Caco-2 (cell line): ENCODE data around the gene GALNT17. TPM values are rescaled to one million over a fixed set of nuclear protein-coding genes. Genes with fewer than 3 reads are reported as not detected.

Experiments
- BruUV-seq: library from RNA; stranded (reverse); fragments of 400-500 nt; replicated peaks from 2 replicates; lab custom pipeline; 2021; lab: Mats Ljungman, UMichigan
- CTCF ChIA-PET: fragments of 300-600 bp; sonication (Branson Sonifier 250); formaldehyde crosslinking; loops from one replicate; lab custom pipeline; 2022; ENCODE audit warnings: antibody characterized with exemption; lab: Charles Lee
- POLR2A ChIA-PET: fragments of 300-600 bp; sonication (Branson Sonifier 250); formaldehyde crosslinking; loops from one replicate; lab custom pipeline; 2022; ENCODE audit warnings: antibody characterized with exemption; lab: Charles Lee
- DNase-seq, 2 experiments: peaks; one replicate each; pipeline versions ENCODE4 v3.0.0 to v3.0.0-alpha.2; 2020 to 2022
- H3K27me3 ChIP-seq: replicated peaks from 2 replicates; pipeline ENCODE4 v1.6.0; 2011; ENCODE audit warnings: low read length; ENCODE audit not compliant: control insufficient read depth, insufficient read depth
- H3K36me3 ChIP-seq: 2 replicates; pipeline ENCODE4 v1.5.1; 2011; ENCODE audit warnings: low read length; ENCODE audit not compliant: control insufficient read depth, insufficient read depth
- H3K4me1 ChIP-seq: fragments of 250-450 bp; sonication (Bioruptor Pico); 2 replicates; pipeline ENCODE4 v1.5.1; 2020; ENCODE audit warnings: mild to moderate bottlenecking
- H3K4me3 ChIP-seq: 2 replicates; pipeline ENCODE4 v1.5.1; 2011; ENCODE audit warnings: low read depth, mild to moderate bottlenecking, control low read depth, low read length
- H3K9me3 ChIP-seq: fragments of 250-450 bp; sonication (Bioruptor Pico); 2 replicates; pipeline ENCODE4 v1.5.1; 2020; ENCODE audit warnings: mild to moderate bottlenecking, moderate library complexity
- H3K27ac Mint-ChIP-seq: one replicate; pipeline ENCODE4 v1.8.0; 2022; ENCODE audit warnings: mixed read lengths; ENCODE audit not compliant: unreplicated experiment
- H3K27me3 Mint-ChIP-seq: one replicate; pipeline ENCODE4 v1.8.0; 2022; ENCODE audit warnings: mixed read lengths; ENCODE audit not compliant: insufficient read depth, unreplicated experiment
- H3K36me3 Mint-ChIP-seq: one replicate; pipeline ENCODE4 v1.8.0; 2022; ENCODE audit warnings: mild to moderate bottlenecking, mixed read lengths; ENCODE audit not compliant: insufficient read depth, unreplicated experiment
- H3K4me1 Mint-ChIP-seq: one replicate; pipeline ENCODE4 v1.8.0; 2022; ENCODE audit warnings: low read depth, mixed read lengths; ENCODE audit not compliant: unreplicated experiment
- H3K4me3 Mint-ChIP-seq: one replicate; pipeline ENCODE4 v1.8.0; 2022; ENCODE audit warnings: mild to moderate bottlenecking, moderate library complexity, mixed read lengths; ENCODE audit not compliant: unreplicated experiment
- H3K9me3 Mint-ChIP-seq: one replicate; pipeline ENCODE4 v1.8.0; 2022; ENCODE audit warnings: mixed read lengths; ENCODE audit not compliant: unreplicated experiment
- CTCF ChIP-seq, 2 experiments: fragments of 200-600 bp in 1 of 2; IDR thresholded peaks; 1 replicate in 1 of 2; 2 replicates in 1 of 2; pipeline versions ENCODE4 v1.5.1 to v1.8.0; 2011 to 2022; ENCODE audit warnings: antibody characterized with exemption in 1 of 2, control low read depth in 1 of 2, inconsistent platforms in 1 of 2, low read depth in 1 of 2, low read length in 1 of 2, mild to moderate bottlenecking in 1 of 2, moderate library complexity in 1 of 2; ENCODE audit not compliant: insufficient read depth in 1 of 2, severe bottlenecking in 1 of 2, unreplicated experiment in 1 of 2
- intact Hi-C: fragments of 100-400 bp; cut with micrococcal nuclease; formaldehyde crosslinking; loops from one replicate; pipeline ENCODE4 v1.10.0; 2022; ENCODE audit not compliant: unreplicated experiment
- total RNA-seq: library from RNA; stranded (reverse); gene quantifications from 2 replicates; pipeline ENCODE4 v1.2.3, GENCODE V29; 2022

GALNT17 gene
- total RNA-seq, 1 experiment from 2014 or later = not detected

DNA sequence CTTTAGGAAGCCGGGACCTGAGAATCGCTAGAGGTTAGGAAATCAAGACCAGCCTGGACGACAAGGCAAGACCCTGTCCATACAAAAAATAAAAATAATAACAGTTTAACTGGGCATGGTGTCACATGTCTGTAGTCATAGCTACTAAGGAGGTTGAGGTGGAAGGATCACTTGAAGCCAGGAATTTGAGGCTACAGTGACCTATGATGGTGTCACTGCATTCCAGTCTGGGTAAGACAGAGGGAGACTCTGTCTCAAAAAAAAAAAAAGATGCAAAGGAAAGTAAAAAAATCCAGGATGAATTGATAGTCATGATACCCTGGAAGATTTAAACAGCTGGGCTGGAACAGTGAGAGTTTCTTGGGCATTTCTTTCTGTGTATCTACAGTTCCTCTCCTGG, 463.2 kb downstream of the GALNT17 start:
- Histone ChIP-seq H3K36me3 (no peaks in the 10 kb centered on the region), H3K27me3 (no peaks in the 10 kb centered on the region), H3K4me3 (no peak overlapping the region), H3K4me1 (no peaks in the 10 kb centered on the region), H3K9me3 (no peaks in the 10 kb centered on the region)
- intact Hi-C loops = no loop called here
- Mint-ChIP-seq H3K9me3 (peaks cover 49% of the 10 kb centered on the region), H3K27me3 (no peaks in the 10 kb centered on the region), H3K4me3 (no peak overlapping the region), H3K36me3 (no peaks in the 10 kb centered on the region), H3K27ac (no peak overlapping the region), H3K4me1 (no peaks in the 10 kb centered on the region)
- no peak for DNase-seq
- BruUV-seq = no TSS peak
- TF ChIP-seq CTCF (IDR thresholded peaks at IDR 0.05; ENCODE audit: insufficient read depth in 1 of 2, low read depth in 1 of 2, low read length in 1 of 2, severe bottlenecking in 1 of 2, unreplicated experiment in 1 of 2) = no peak
- ChIA-PET POLR2A (no interaction called here), CTCF (no interaction called here)

GRCh38 chr7:71598553-71598952, 466.6 kb downstream of the GALNT17 start:
- no peak for DNase-seq
- CTCF ChIA-PET = no interaction called here

DNA sequence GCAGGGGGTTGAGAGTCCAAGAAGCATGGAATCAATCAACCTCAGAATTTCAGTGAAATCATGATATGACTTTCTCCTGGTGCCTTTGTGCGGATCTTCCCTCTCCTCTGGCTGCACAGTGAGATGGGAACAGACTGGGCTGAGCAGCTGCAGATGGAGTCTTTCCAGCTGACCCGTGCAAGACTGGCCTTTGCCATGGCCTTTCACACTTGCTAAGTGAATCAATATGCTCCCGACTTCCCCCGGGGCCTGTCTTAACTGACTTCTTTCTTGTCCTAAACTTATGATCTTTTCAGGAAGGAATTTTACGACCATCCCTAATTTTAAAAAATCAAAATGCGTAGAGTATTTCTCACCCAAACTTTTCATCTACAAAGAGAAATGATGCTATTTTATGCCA, 469.9 kb downstream of the GALNT17 start:
- no TSS peak for BruUV-seq
- no peak for DNase-seq

More at GRCh38 chr7:71598553-71598952, 466.6 kb downstream of the GALNT17 start:
- BruUV-seq = no TSS peak
- H3K4me3 Mint-ChIP-seq = no peak overlapping the region
- intact Hi-C loops = no loop called here
- Histone ChIP-seq H3K4me3 (no peak overlapping the region), H3K36me3 (no peaks in the 10 kb centered on the region), H3K4me1 (no peaks in the 10 kb centered on the region), H3K9me3 (no peaks in the 10 kb centered on the region), H3K27me3 (no peaks in the 10 kb centered on the region)
- H3K4me1 Mint-ChIP-seq = no peaks in the 10 kb centered on the region
- POLR2A ChIA-PET = no interaction called here
- H3K27me3 Mint-ChIP-seq = no peaks in the 10 kb centered on the region
- H3K27ac Mint-ChIP-seq = no peak overlapping the region
- no peak for TF ChIP-seq CTCF (IDR thresholded peaks at IDR 0.05; ENCODE audit: insufficient read depth in 1 of 2, low read depth in 1 of 2, low read length in 1 of 2, severe bottlenecking in 1 of 2, unreplicated experiment in 1 of 2)
- H3K9me3 Mint-ChIP-seq = peaks cover 53% of the 10 kb centered on the region
- no peaks in the 10 kb centered on the region for H3K36me3 Mint-ChIP-seq

More for the DNA sequence above, 469.9 kb downstream of the GALNT17 start:
- Mint-ChIP-seq H3K4me1 (no peaks in the 10 kb centered on the region), H3K27ac (no peak overlapping the region), H3K36me3 (no peaks in the 10 kb centered on the region), H3K9me3 (peaks cover 31% of the 10 kb centered on the region), H3K4me3 (no peak overlapping the region), H3K27me3 (no peaks in the 10 kb centered on the region)
- Histone ChIP-seq H3K9me3 (no peaks in the 10 kb centered on the region), H3K4me1 (no peaks in the 10 kb centered on the region), H3K36me3 (no peaks in the 10 kb centered on the region), H3K4me3 (no peak overlapping the region), H3K27me3 (no peaks in the 10 kb centered on the region)
- ChIA-PET POLR2A (no interaction called here), CTCF (no interaction called here)
- intact Hi-C loops = no loop called here
- TF ChIP-seq CTCF (IDR thresholded peaks at IDR 0.05; ENCODE audit: insufficient read depth in 1 of 2, low read depth in 1 of 2, low read length in 1 of 2, severe bottlenecking in 1 of 2, unreplicated experiment in 1 of 2) = no peak
